Osteoblast (primary cell): Measurements from ENCODE around the gene MGMT. TPM values are rescaled to one million over a fixed set of nuclear protein-coding genes. Genes with fewer than 3 reads are reported as not detected.

Source experiments
- DNase-seq: peaks from one replicate; pipeline ENCODE4 v3.0.0; 2011; ENCODE audit warnings: low spot score, mixed read lengths; ENCODE audit not compliant: insufficient read length; ENCODE audit errors: missing footprints
- H2AFZ ChIP-seq: 2 replicates; pipeline ENCODE4 v1.6.0; 2011; ENCODE audit warnings: mild to moderate bottlenecking, low read length
- H3K27ac ChIP-seq: 2 replicates; pipeline ENCODE4 v1.5.1; 2011; ENCODE audit warnings: mild to moderate bottlenecking, low read depth, low read length, moderate library complexity
- H3K27me3 ChIP-seq: 2 replicates; pipeline ENCODE4 v1.6.0; 2012; ENCODE audit warnings: mild to moderate bottlenecking, control low read depth, inconsistent platforms, low read length, moderate library complexity; ENCODE audit not compliant: insufficient read depth
- H3K36me3 ChIP-seq: 2 replicates; pipeline ENCODE4 v1.5.1; 2011; ENCODE audit warnings: mild to moderate bottlenecking, low read length, control low read depth, moderate library complexity; ENCODE audit not compliant: insufficient read depth
- H3K4me1 ChIP-seq: 2 replicates; pipeline ENCODE4 v1.5.1; 2011; ENCODE audit warnings: mild to moderate bottlenecking, low read length, control low read depth, moderate library complexity; ENCODE audit not compliant: insufficient read depth
- H3K4me2 ChIP-seq: 2 replicates; pipeline ENCODE4 v1.6.0; 2011; ENCODE audit warnings: mild to moderate bottlenecking, low read length; ENCODE audit not compliant: insufficient read depth
- H3K4me3 ChIP-seq: fragments of 200-600 bp; sonication (generic); 3 replicates; pipeline ENCODE4 v1.5.1; 2012; ENCODE audit warnings: mild to moderate bottlenecking, low read length, inconsistent platforms; ENCODE audit not compliant: insufficient read depth
- H3K79me2 ChIP-seq: 2 replicates; pipeline ENCODE4 v1.6.0; 2012; ENCODE audit warnings: mild to moderate bottlenecking, low read length, control low read depth, inconsistent platforms; ENCODE audit not compliant: insufficient read depth
- H3K9me3 ChIP-seq: 2 replicates; pipeline ENCODE4 v1.5.1; 2011; ENCODE audit warnings: low read depth, low read length, control low read depth
- H4K20me1 ChIP-seq: 2 replicates; pipeline ENCODE4 v1.6.0; 2012; ENCODE audit warnings: mild to moderate bottlenecking, low read length, control low read depth; ENCODE audit not compliant: insufficient read depth
- total RNA-seq: library from RNA; depleted of rRNA; stranded (reverse); fragments of >200 nt; gene quantifications from 2 replicates; pipeline ENCODE4 v1.2.3, GENCODE V29; 2012
- TF ChIP-seq, protein P1 (sequence below): IDR thresholded peaks from 2 replicates; pipeline ENCODE4 v1.5.1; 2011; ENCODE audit warnings: mild to moderate bottlenecking, low read depth, low read length, moderate library complexity; ENCODE audit errors: extremely low read depth

MGMT gene
- total RNA-seq, 1 donor: 21.0 TPM

DNA sequence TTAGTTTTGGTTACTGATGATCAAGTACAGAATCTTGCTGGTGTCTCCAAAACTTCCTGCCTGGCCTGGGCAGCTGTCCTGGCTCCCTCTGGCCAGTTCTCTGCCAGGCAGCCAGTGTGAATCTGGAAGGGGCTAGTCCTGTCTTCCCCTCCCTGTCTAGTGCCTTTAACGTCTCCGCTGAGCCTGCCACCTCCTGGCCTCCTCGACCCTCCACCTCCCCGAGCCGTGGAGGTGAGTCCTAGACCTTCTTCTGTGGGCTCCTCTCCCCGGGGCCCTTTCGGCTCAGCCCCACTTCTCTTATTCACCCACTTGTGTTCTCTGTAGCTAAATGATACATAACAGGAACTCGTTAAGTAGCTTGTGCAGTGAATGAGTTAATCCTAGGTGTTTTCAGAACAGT, 218.2 kb downstream of the MGMT start:
- Histone ChIP-seq H3K36me3 (no peaks in the 10 kb centered on the region), H3K4me1 (no peaks in the 10 kb centered on the region), H3K4me3 (no peak overlapping the region), H3K4me2 (no peak overlapping the region), H2AFZ (no peak overlapping the region), H4K20me1 (peaks cover 2% of the 10 kb centered on the region), H3K9me3 (no peaks in the 10 kb centered on the region), H3K27me3 (no peaks in the 10 kb centered on the region), H3K27ac (no peak overlapping the region), H3K79me2 (no peaks in the 10 kb centered on the region)
- DNase-seq: no peak
- TF ChIP-seq, protein P1, sequence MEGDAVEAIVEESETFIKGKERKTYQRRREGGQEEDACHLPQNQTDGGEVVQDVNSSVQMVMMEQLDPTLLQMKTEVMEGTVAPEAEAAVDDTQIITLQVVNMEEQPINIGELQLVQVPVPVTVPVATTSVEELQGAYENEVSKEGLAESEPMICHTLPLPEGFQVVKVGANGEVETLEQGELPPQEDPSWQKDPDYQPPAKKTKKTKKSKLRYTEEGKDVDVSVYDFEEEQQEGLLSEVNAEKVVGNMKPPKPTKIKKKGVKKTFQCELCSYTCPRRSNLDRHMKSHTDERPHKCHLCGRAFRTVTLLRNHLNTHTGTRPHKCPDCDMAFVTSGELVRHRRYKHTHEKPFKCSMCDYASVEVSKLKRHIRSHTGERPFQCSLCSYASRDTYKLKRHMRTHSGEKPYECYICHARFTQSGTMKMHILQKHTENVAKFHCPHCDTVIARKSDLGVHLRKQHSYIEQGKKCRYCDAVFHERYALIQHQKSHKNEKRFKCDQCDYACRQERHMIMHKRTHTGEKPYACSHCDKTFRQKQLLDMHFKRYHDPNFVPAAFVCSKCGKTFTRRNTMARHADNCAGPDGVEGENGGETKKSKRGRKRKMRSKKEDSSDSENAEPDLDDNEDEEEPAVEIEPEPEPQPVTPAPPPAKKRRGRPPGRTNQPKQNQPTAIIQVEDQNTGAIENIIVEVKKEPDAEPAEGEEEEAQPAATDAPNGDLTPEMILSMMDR: no peak

DNA sequence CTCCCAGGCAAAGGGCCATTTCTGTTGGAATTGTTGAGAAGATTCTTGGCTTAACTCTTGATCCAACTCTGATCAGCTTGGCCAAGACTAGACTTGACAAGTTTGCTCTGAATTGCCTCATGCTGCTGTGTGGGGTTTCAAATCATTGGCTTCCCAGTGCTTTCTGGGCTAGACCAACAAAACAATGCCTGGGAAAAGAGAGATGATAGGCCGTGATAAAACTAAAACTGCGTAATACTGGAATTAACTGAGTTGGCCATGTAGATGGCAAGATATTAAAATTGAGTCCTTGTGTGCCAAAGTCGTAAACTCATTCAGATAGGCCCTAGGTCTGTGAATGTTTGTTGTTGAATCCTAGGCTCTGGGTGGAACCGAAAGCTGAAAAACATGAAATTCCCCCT, 222.6 kb downstream of the MGMT start:
- Histone ChIP-seq H3K4me2 (no peak overlapping the region), H3K79me2 (no peaks in the 10 kb centered on the region), H3K36me3 (no peaks in the 10 kb centered on the region), H2AFZ (no peak overlapping the region), H3K9me3 (no peaks in the 10 kb centered on the region), H3K4me3 (no peak overlapping the region), H4K20me1 (peaks cover 5% of the 10 kb centered on the region), H3K27me3 (no peaks in the 10 kb centered on the region), H3K4me1 (no peaks in the 10 kb centered on the region), H3K27ac (no peak overlapping the region)
- DNase-seq: no peak
- TF ChIP-seq, protein P1: no peak

DNA sequence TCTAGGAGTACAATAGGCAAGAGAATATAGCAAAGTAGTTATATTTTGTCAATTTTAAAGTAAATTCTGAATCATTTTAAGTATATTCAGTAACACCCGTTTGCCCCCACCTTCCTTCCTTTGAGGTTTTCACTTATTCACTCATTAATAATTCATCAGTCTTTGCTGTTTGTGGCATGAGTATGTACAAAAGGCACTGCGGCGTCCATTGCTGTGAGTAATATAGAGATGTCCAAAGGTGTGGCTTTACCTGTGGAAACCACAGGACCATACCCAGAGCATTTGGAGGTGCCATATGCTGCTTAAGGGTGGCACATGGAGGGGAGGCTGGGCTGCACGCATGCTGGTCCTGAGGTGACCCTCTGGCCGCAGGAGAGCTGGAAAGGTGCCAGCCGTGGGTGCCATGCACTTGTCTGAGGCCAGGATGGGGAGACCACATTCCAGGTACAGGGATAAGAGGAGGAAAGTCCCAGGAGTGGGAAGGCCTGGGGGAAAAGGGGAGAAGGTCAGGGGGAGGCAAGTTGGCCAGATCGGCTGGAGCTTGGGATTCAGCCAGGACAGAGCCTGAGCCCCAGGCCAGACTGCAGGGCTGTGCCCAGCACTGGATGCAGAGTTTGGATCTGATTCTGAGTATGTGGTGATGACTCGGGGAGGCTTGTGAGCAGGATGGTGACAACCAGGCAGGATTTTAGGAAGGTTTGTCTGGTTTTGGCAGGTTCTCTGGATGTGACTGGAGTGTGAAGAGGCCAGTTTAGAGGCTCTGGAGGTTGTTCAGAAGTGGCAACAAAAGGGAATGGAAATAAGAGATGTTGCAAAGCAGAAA, 223.4 kb downstream of the MGMT start:
- peaks cover 7% of the 10 kb centered on the region for H4K20me1 ChIP-seq
- DNase-seq: no peak

DNA sequence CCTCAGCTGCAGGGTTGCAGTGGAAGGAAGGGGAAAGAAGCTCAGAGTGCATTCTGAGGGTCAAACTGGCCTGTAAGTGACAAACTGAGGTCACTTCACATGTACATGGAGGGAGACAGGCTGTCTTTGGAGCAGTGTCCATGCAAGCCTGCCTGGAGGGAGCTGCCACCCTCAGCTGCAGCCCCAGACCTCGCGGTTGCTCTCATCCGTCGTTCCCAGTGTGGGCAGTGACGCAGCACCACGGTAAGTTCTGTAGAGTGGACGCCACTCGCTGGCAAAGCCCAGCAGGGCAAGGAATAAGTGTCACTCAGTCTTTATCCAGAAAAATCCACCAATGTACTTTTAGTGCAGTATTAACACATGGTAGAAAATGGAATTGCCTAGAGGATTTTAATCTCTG, 225.7 kb downstream of the MGMT start:
- Histone ChIP-seq H3K4me1 (no peaks in the 10 kb centered on the region), H3K4me3 (no peak overlapping the region), H3K9me3 (no peaks in the 10 kb centered on the region), H3K4me2 (no peak overlapping the region), H2AFZ (no peak overlapping the region), H3K36me3 (no peaks in the 10 kb centered on the region), H3K27ac (no peak overlapping the region), H3K27me3 (no peaks in the 10 kb centered on the region), H3K79me2 (no peaks in the 10 kb centered on the region), H4K20me1 (peaks cover 7% of the 10 kb centered on the region)
- TF ChIP-seq, protein P1: no peak
- DNase-seq: no peak

More for the DNA sequence above, 223.4 kb downstream of the MGMT start:
- Histone ChIP-seq H3K4me3 (no peak overlapping the region), H3K27me3 (no peaks in the 10 kb centered on the region), H2AFZ (no peak overlapping the region), H3K9me3 (no peaks in the 10 kb centered on the region), H3K4me1 (no peaks in the 10 kb centered on the region), H3K36me3 (no peaks in the 10 kb centered on the region), H3K27ac (no peak overlapping the region), H3K79me2 (no peaks in the 10 kb centered on the region), H3K4me2 (no peak overlapping the region)
- TF ChIP-seq, protein P1: no peak
